Eye (tissue), 1 donor: ENCODE results near the gene SETX.

ENCODE experiments used
- DNase-seq: peaks from one replicate; pipeline ENCODE4 v3.0.0-alpha.2; 2015

Gene SETX

GRCh38 chr9:132356324-132356924 is 1.6 kb upstream of the SETX start:
- no peak for DNase-seq

GRCh38 chr9:132351404-132352045 is 3.3 kb downstream of the SETX start:
- DNase-seq: no peak

GRCh38 chr9:132350861-132351315 is 3.9 kb downstream of the SETX start:
- no peak for DNase-seq

- DNase-seq: no peak
Measured at GRCh38 chr9:132348676-132349075, 6.1 kb downstream of the SETX start.

GRCh38 chr9:132346177-132346576 is 8.6 kb downstream of the SETX start:
- DNase-seq: no peak

GRCh38 chr9:132341177-132341840 is 13.5 kb downstream of the SETX start:
- no peak for DNase-seq

- DNase-seq: no peak
Measured at GRCh38 chr9:132334364-132334763, 20.4 kb downstream of the SETX start.

GRCh38 chr9:132333556-132333955 is 21.2 kb downstream of the SETX start:
- DNase-seq: no peak

GRCh38 chr9:132328580-132328979 is 26.2 kb downstream of the SETX start:
- DNase-seq: no peak

GRCh38 chr9:132327537-132327936 is 27.2 kb downstream of the SETX start:
- DNase-seq: no peak

GRCh38 chr9:132324425-132324824 is 30.4 kb downstream of the SETX start:
- no peak for DNase-seq

GRCh38 chr9:132319421-132320110 is 35.2 kb downstream of the SETX start:
- no peak for DNase-seq

GRCh38 chr9:132312873-132313272 is 41.9 kb downstream of the SETX start:
- DNase-seq: no peak

GRCh38 chr9:132312426-132312825 is 42.4 kb downstream of the SETX start:
- no peak for DNase-seq

- DNase-seq: no peak
Measured at GRCh38 chr9:132311978-132312377, 42.8 kb downstream of the SETX start.

GRCh38 chr9:132309056-132309455 is 45.7 kb downstream of the SETX start:
- DNase-seq: no peak

GRCh38 chr9:132301521-132301920 is 53.3 kb downstream of the SETX start:
- DNase-seq: no peak

GRCh38 chr9:132299221-132299620 is 55.6 kb downstream of the SETX start:
- no peak for DNase-seq

- no peak for DNase-seq
Measured at GRCh38 chr9:132295181-132295580, 59.6 kb downstream of the SETX start.

- DNase-seq: no peak
Measured at GRCh38 chr9:132293145-132293721, 61.6 kb downstream of the SETX start.

GRCh38 chr9:132288966-132289365 is 65.8 kb downstream of the SETX start:
- peak; percentile 39 for DNase-seq

- no peak for DNase-seq
Measured at GRCh38 chr9:132288361-132288760, 66.4 kb downstream of the SETX start.

- DNase-seq: no peak
Measured at GRCh38 chr9:132287256-132287760, 67.5 kb downstream of the SETX start.
